Caco-2 (cell line): Measurements from ENCODE around the gene ADGRG1. TPM values are rescaled to one million over a fixed set of nuclear protein-coding genes. Genes with fewer than 3 reads are reported as not detected.
A peak's percentile ranks its signal among the peaks of the same experiment; 100 is the strongest.
"Not testable (repeated sequence)": the region's sequence is repeated elsewhere in the genome, so short reads cannot be mapped to it uniquely, and the experiment has no call there.

Experiments used
- BruUV-seq: library from RNA; stranded (reverse); fragments of 400-500 nt; replicated peaks from 2 replicates; lab custom pipeline; 2021; lab: Mats Ljungman, UMichigan
- CTCF ChIA-PET: fragments of 300-600 bp; sonication (Branson Sonifier 250); formaldehyde crosslinking; loops from one replicate; lab custom pipeline; 2022; ENCODE audit warnings: antibody characterized with exemption; lab: Charles Lee
- POLR2A ChIA-PET: fragments of 300-600 bp; sonication (Branson Sonifier 250); formaldehyde crosslinking; loops from one replicate; lab custom pipeline; 2022; ENCODE audit warnings: antibody characterized with exemption; lab: Charles Lee
- DNase-seq, 2 experiments: peaks; one replicate each; pipeline versions ENCODE4 v3.0.0 to v3.0.0-alpha.2; 2020 to 2022
- H3K27me3 ChIP-seq: replicated peaks from 2 replicates; pipeline ENCODE4 v1.6.0; 2011; ENCODE audit warnings: low read length; ENCODE audit not compliant: control insufficient read depth, insufficient read depth
- H3K36me3 ChIP-seq: 2 replicates; pipeline ENCODE4 v1.5.1; 2011; ENCODE audit warnings: low read length; ENCODE audit not compliant: control insufficient read depth, insufficient read depth
- H3K4me1 ChIP-seq: fragments of 250-450 bp; sonication (Bioruptor Pico); 2 replicates; pipeline ENCODE4 v1.5.1; 2020; ENCODE audit warnings: mild to moderate bottlenecking
- H3K4me3 ChIP-seq: 2 replicates; pipeline ENCODE4 v1.5.1; 2011; ENCODE audit warnings: low read depth, mild to moderate bottlenecking, control low read depth, low read length
- H3K9me3 ChIP-seq: fragments of 250-450 bp; sonication (Bioruptor Pico); 2 replicates; pipeline ENCODE4 v1.5.1; 2020; ENCODE audit warnings: mild to moderate bottlenecking, moderate library complexity
- H3K27ac Mint-ChIP-seq: one replicate; pipeline ENCODE4 v1.8.0; 2022; ENCODE audit warnings: mixed read lengths; ENCODE audit not compliant: unreplicated experiment
- H3K27me3 Mint-ChIP-seq: one replicate; pipeline ENCODE4 v1.8.0; 2022; ENCODE audit warnings: mixed read lengths; ENCODE audit not compliant: insufficient read depth, unreplicated experiment
- H3K36me3 Mint-ChIP-seq: one replicate; pipeline ENCODE4 v1.8.0; 2022; ENCODE audit warnings: mild to moderate bottlenecking, mixed read lengths; ENCODE audit not compliant: insufficient read depth, unreplicated experiment
- H3K4me1 Mint-ChIP-seq: one replicate; pipeline ENCODE4 v1.8.0; 2022; ENCODE audit warnings: low read depth, mixed read lengths; ENCODE audit not compliant: unreplicated experiment
- H3K4me3 Mint-ChIP-seq: one replicate; pipeline ENCODE4 v1.8.0; 2022; ENCODE audit warnings: mild to moderate bottlenecking, moderate library complexity, mixed read lengths; ENCODE audit not compliant: unreplicated experiment
- H3K9me3 Mint-ChIP-seq: one replicate; pipeline ENCODE4 v1.8.0; 2022; ENCODE audit warnings: mixed read lengths; ENCODE audit not compliant: unreplicated experiment
- CTCF ChIP-seq, 2 experiments: fragments of 200-600 bp in 1 of 2; IDR thresholded peaks; 1 replicate in 1 of 2; 2 replicates in 1 of 2; pipeline versions ENCODE4 v1.5.1 to v1.8.0; 2011 to 2022; ENCODE audit warnings: antibody characterized with exemption in 1 of 2, control low read depth in 1 of 2, inconsistent platforms in 1 of 2, low read depth in 1 of 2, low read length in 1 of 2, mild to moderate bottlenecking in 1 of 2, moderate library complexity in 1 of 2; ENCODE audit not compliant: insufficient read depth in 1 of 2, severe bottlenecking in 1 of 2, unreplicated experiment in 1 of 2
- intact Hi-C: fragments of 100-400 bp; cut with micrococcal nuclease; formaldehyde crosslinking; loops from one replicate; pipeline ENCODE4 v1.10.0; 2022; ENCODE audit not compliant: unreplicated experiment
- total RNA-seq: library from RNA; stranded (reverse); gene quantifications from 2 replicates; pipeline ENCODE4 v1.2.3, GENCODE V29; 2022

Gene ADGRG1
- total RNA-seq, 1 experiment from 2014 or later = 195 TPM

GRCh38 chr16:57709663-57710062, 81.2 kb downstream of the ADGRG1 start:
- no peaks in the 10 kb centered on the region for H3K36me3 ChIP-seq
- no peak for TF ChIP-seq CTCF (IDR thresholded peaks at IDR 0.05; ENCODE audit: insufficient read depth in 1 of 2, low read depth in 1 of 2, low read length in 1 of 2, severe bottlenecking in 1 of 2, unreplicated experiment in 1 of 2)
- Mint-ChIP-seq H3K9me3 (peaks cover 15% of the 10 kb centered on the region), H3K27ac (no peak overlapping the region), H3K4me1 (peaks cover 11% of the 10 kb centered on the region), H3K36me3 (no peaks in the 10 kb centered on the region), H3K4me3 (no peak overlapping the region), H3K27me3 (no peaks in the 10 kb centered on the region)
- no TSS peak for BruUV-seq
- POLR2A ChIA-PET = interaction anchor here (0.7 kb wide), 1 partner anchor 27 kb away, joined by 4 read pairs; no protein-coding TSS in a partner anchor
- CTCF ChIA-PET = interaction anchor here (0.8 kb wide), 1 partner anchor 118 kb away, joined by 3 read pairs; no protein-coding TSS in a partner anchor
- H3K4me3 ChIP-seq = no peak overlapping the region
- H3K9me3 ChIP-seq = no peaks in the 10 kb centered on the region
- H3K27me3 ChIP-seq = no peaks in the 10 kb centered on the region
- intact Hi-C loops = no loop called here
- DNase-seq = peak in 1 of 2 experiments; percentile 28
- peaks cover 16% of the 10 kb centered on the region for H3K4me1 ChIP-seq

GRCh38 chr16:57711346-57711745, 82.9 kb downstream of the ADGRG1 start:
- H3K4me1 ChIP-seq = 0 out of 2 replicates have a peak, but pooled peaks cover 11% of the 10 kb centered on the region
- no peaks in the 10 kb centered on the region for H3K27me3 ChIP-seq
- no peak overlapping the region for H3K4me3 ChIP-seq
- Mint-ChIP-seq H3K36me3 (no peaks in the 10 kb centered on the region), H3K4me1 (peaks cover 7% of the 10 kb centered on the region), H3K9me3 (peaks cover 10% of the 10 kb centered on the region), H3K27me3 (no peaks in the 10 kb centered on the region), H3K27ac (no peak overlapping the region), H3K4me3 (no peak overlapping the region)
- CTCF ChIA-PET = interaction anchor here (0.6 kb wide), 1 partner anchor 24 kb away, joined by 3 read pairs; no protein-coding TSS in a partner anchor
- BruUV-seq = no TSS peak
- intact Hi-C loops = no loop called here
- TF ChIP-seq CTCF (IDR thresholded peaks at IDR 0.05; ENCODE audit: insufficient read depth in 1 of 2, low read depth in 1 of 2, low read length in 1 of 2, severe bottlenecking in 1 of 2, unreplicated experiment in 1 of 2) = no peak
- POLR2A ChIA-PET = no interaction called here
- H3K36me3 ChIP-seq = no peaks in the 10 kb centered on the region
- peak in 1 of 2 experiments; percentile 10 for DNase-seq
- H3K9me3 ChIP-seq = no peaks in the 10 kb centered on the region

- CTCF ChIA-PET = no interaction called here
- Mint-ChIP-seq H3K4me3 (no peak overlapping the region), H3K4me1 (peaks cover 7% of the 10 kb centered on the region), H3K36me3 (no peaks in the 10 kb centered on the region), H3K9me3 (peaks cover 4% of the 10 kb centered on the region), H3K27ac (no peak overlapping the region), H3K27me3 (no peaks in the 10 kb centered on the region)
- no peak for TF ChIP-seq CTCF (IDR thresholded peaks at IDR 0.05; ENCODE audit: insufficient read depth in 1 of 2, low read depth in 1 of 2, low read length in 1 of 2, severe bottlenecking in 1 of 2, unreplicated experiment in 1 of 2)
- no peaks in the 10 kb centered on the region for H3K9me3 ChIP-seq
- 0 out of 2 replicates have a peak, but pooled peaks cover 11% of the 10 kb centered on the region for H3K4me1 ChIP-seq
- no peak overlapping the region for H3K4me3 ChIP-seq
- intact Hi-C loops = no loop called here
- no peak for DNase-seq
- H3K36me3 ChIP-seq = no peaks in the 10 kb centered on the region
- POLR2A ChIA-PET = interaction anchor here (1.2 kb wide), 1 partner anchor 23 kb away, joined by 3 read pairs; no protein-coding TSS in a partner anchor
- BruUV-seq = no TSS peak
- no peaks in the 10 kb centered on the region for H3K27me3 ChIP-seq
Observed at GRCh38 chr16:57711993-57712392, 83.6 kb downstream of the ADGRG1 start.

- POLR2A ChIA-PET = interaction anchor here (0.8 to 1.2 kb wide), 2 partner anchors 9 to 23 kb away, joined by 3 to 4 read pairs; no protein-coding TSS in a partner anchor
- H3K27ac Mint-ChIP-seq, intact Hi-C loops, H3K4me1 Mint-ChIP-seq, H3K9me3 ChIP-seq, H3K36me3 ChIP-seq, H3K9me3 Mint-ChIP-seq, H3K4me3 Mint-ChIP-seq, BruUV-seq, H3K36me3 Mint-ChIP-seq, H3K27me3 Mint-ChIP-seq, H3K4me3 ChIP-seq, H3K27me3 ChIP-seq: not testable (repeated sequence)
- peak in 1 of 2 experiments; percentile 6 for DNase-seq
- H3K4me1 ChIP-seq = 0 out of 2 replicates have a peak, but pooled peaks cover 11% of the 10 kb centered on the region
- CTCF ChIA-PET = interaction anchor here (0.6 kb wide), 1 partner anchor 65 kb away, joined by 3 read pairs; no protein-coding TSS in a partner anchor
Observed at GRCh38 chr16:57712569-57712968, 84.1 kb downstream of the ADGRG1 start.
